Motor neuron (in vitro differentiated cells): ENCODE measurements around the gene LRMDA. TPM values are rescaled to one million over a fixed set of nuclear protein-coding genes. Genes with fewer than 3 reads are reported as not detected.
A peak's percentile ranks its signal among the peaks of the same experiment; 100 is the strongest.

ENCODE experiments used
- ATAC-seq, 8 experiments: fragments of 200-7000 bp; cut with Tn5 transposase; replicated peaks in 6 of 8; 2 replicates each; pipeline ENCODE4 v1.8.0; 2021; ENCODE audit warnings: mild to moderate bottlenecking in 8 of 8, moderate library complexity in 8 of 8
- H3K27ac ChIP-seq, 2 donors: fragments of 250-450 bp; sonication (Bioruptor Pico); 2 replicates each; pipeline ENCODE4 v1.9.0; 2021; ENCODE audit warnings: antibody characterized with exemption in 2 of 2, mild to moderate bottlenecking in 2 of 2, moderate library complexity in 1 of 2
- H3K4me1 ChIP-seq, 2 donors: fragments of 250-450 bp; sonication (Bioruptor Pico); replicated peaks in 1 of 2; 2 replicates each; pipeline ENCODE4 v1.6.1; 2021; ENCODE audit warnings: antibody characterized with exemption in 2 of 2, mild to moderate bottlenecking in 2 of 2, moderate library complexity in 1 of 2
- H3K4me3 ChIP-seq, 5 donors: fragments of 250-450 bp; sonication (Bioruptor Pico); 2 replicates each; pipeline ENCODE4 v1.9.0; 2021; ENCODE audit warnings: antibody characterized with exemption in 5 of 5, mild to moderate bottlenecking in 5 of 5, moderate library complexity in 4 of 5
- WGBS, 10 experiments: fragments of 450-650 bp; shearing (Covaris generic); methylation state at CpG; one replicate each; pipeline ENCODE4 v1.0.0; 2022; 5-methylcytosine and 5-hydroxymethylcytosine counted together
- in situ Hi-C, 9 experiments: fragments of 400-800 bp; cut with MboI; loops; one replicate each; pipeline ENCODE4 v1.15.0; 2021; ENCODE audit warnings: low sequenced_read_pairs in 9 of 9, low pct_unique_long_range_greater_than_20kb in 2 of 9; ENCODE audit not compliant: unreplicated experiment in 9 of 9
- total RNA-seq, 8 experiments: library from RNA; unstranded; fragments of 300-600 nt; gene quantifications; 2 replicates each; pipeline versions ENCODE4 v1.2.3 to v1.2.4, GENCODE V29; 2022

Gene LRMDA
- total RNA-seq, 8 experiments from 2014 or later, result 0.85 to 5.4 (median 2.2) TPM; not detected in 1

DNA sequence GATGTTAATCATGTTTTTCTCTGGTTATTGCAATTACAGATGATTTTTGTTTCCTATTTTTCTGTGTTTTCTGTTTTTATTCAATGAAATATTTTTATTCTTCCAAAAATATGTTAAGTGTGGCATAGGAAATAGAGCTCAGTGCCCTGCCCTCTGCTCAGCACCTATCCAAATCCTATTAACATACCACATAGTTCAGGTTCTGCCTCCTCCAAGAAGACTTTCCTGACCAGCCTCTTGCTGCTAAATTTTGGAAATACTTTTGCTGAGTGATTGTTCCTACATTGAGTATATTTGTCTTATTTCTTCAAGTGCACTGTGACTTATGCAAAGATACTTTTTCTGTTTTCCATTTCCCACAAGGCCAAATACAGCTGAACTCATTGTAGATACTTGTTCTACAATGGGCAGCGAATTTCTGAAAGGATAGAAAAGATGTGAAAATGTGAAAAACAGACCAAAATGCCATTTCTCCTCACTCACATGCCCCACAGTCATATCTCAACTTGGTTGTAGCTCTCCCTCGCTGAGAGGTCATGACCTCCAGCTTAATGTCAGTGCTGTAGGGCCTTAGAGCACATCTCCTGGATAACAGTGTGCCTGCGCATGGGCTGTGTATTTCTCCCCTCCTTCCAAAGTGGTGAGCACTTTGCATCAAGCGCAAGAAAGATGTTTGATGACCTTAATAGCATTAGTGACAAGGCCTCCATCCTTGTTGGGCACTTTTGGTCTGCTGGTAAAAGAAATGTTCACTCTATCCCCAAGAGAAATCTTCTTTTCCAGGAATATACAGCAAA is 677.3 kb downstream of the LRMDA start:
- in situ Hi-C loops, result loop anchor here in 1 of 9 experiments (25.0 kb wide), 1 partner anchor 179 kb away; no protein-coding TSS in a partner anchor
- peak in 3 of 8 experiments; percentile 14 to 60 (median 56) for ATAC-seq
- 70 to 100% (median 91%) methylated on average over 1 to 4 of the region's 4 CpGs; no CpG with 5 or more reads in 2 of the 10 experiments for WGBS, 10 experiments
- Histone ChIP-seq H3K27ac (no peak overlapping the region), H3K4me3 (no peak overlapping the region), H3K4me1 (peaks cover 29 to 35% of the 10 kb centered on the region in 2 donors)

DNA sequence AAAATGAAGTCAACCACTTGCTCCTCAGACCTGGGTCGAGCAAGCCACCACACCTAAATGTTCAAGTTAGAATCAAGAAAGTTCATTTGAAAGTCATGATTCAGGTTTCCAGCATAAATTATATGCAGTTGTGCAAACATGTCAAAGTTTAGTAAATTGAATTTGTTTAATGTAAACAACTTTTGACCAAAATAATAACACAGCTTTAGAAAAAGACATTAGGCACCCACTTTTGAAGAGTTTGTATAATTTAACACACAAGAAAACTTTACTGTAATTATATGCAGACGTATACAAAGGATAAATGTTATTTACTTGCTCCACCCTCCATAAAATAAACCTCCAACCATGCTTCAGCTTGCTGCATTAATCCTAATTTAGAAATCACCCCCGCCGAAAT is 680.0 kb downstream of the LRMDA start:
- WGBS, 10 experiments, result 48 to 100% (median 100%) methylated on average over 1 to 4 of the region's 4 CpGs; no CpG with 5 or more reads in 3 of the 10 experiments
- Histone ChIP-seq H3K4me3 (no peak overlapping the region), H3K27ac (no peak overlapping the region), H3K4me1 (peaks cover 45 to 55% of the 10 kb centered on the region in 2 donors)
- in situ Hi-C loops, result loop anchor here in 1 of 9 experiments (25.0 kb wide), 1 partner anchor 176 kb away; no protein-coding TSS in a partner anchor
- ATAC-seq, result no peak

DNA sequence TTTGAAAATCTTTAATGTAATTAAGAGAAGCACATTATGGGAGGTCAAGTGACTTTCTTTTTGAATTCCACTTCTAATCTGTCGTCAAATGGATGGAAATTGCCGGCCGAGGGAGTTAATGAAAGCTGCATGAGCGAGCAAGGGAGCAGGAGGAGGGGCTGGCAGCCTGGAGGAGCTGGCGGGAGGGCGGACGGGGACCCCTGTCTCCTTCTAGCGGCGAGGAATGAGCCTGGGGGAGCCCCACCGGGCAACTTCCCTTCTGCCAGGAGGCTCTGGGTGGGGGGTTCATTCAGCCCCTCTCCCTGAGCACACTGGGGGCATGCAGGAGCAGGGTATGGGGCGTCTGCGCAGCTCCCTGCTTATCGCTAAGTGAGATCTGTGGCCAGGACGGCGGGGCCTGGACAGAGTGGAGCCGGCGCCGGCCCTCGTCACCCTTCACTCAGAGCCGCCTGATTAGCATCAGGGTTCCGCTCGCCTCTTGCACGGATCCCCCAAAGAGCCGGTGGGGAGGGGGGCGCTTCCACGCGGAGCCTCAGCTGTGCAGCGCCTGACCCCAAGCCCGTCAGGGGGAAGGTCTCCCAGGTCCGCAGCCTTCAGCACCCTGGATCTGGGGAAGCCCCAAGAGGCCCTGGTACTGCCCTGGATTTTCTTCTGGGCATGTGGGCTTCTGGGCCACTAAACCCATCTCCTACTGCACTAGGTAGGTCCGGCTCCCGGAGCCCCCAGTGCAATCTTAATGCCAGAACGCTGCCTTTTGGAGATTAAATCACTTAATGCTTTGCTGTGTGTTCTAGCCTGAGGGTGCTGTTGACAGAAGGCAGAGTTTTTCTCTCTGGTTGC is 680.8 kb downstream of the LRMDA start:
- H3K27ac ChIP-seq, result no peak overlapping the region
- ATAC-seq, result peak in 1 of 8 experiments; percentile 71
- peaks cover 37 to 47% of the 10 kb centered on the region in 2 donors for H3K4me1 ChIP-seq
- no peak overlapping the region for H3K4me3 ChIP-seq
- 20 to 100% (median 73%) methylated on average over 1 to 8 of the region's 33 CpGs; no CpG with 5 or more reads in 2 of the 10 experiments for WGBS, 10 experiments
- in situ Hi-C loops, result loop anchor here in 1 of 9 experiments (25.0 kb wide), 1 partner anchor 175 kb away; no protein-coding TSS in a partner anchor

DNA sequence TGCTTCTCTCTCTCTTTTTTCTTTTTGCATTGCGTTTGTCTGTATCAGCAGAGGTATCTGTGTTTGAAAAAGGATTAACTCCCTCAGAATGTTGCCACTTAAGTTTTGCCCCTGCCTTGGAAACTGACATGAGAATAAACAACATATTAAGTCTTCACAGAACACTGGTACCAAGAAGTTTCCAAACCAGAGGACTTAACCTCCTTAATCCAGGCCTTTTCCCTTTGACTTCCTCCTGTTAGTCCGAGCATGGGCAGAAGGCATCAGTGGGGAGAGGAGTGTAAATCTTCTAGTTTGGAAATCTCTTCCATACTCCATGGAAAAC is 681.4 kb downstream of the LRMDA start:
- 50 to 100% (median 90%) methylated on average over 1 of the region's 2 CpGs; no CpG with 5 or more reads in 2 of the 10 experiments for WGBS, 10 experiments
- no peak overlapping the region for H3K27ac ChIP-seq
- no peak for ATAC-seq
- in situ Hi-C loops, result loop anchor here in 1 of 9 experiments (25.0 kb wide), 1 partner anchor 175 kb away; no protein-coding TSS in a partner anchor
- H3K4me1 ChIP-seq, result peaks cover 31 to 43% of the 10 kb centered on the region in 2 donors
- H3K4me3 ChIP-seq, result no peak overlapping the region

DNA sequence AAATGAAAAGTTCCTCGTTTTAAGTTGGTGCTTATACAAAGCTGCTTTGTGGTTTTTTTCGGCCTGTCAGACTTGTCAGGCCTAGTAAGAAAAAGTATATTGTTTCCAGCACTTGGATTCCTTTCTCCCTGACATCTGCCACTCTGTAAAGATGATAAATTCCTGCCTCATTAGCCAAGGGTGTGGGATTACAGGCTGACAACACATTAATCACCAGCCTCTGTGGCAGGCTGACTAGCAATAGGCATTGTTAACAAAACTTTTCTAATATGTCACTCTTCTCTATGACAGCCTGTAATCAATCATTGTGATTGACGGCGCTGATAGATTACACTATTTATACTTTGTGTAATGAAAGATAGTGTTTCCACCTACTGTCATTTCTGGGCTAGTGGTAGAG is 682.5 kb downstream of the LRMDA start:
- peak in 1 of 8 experiments; percentile 33 for ATAC-seq
- Histone ChIP-seq H3K4me3 (no peak overlapping the region), H3K4me1 (peaks cover 31 to 38% of the 10 kb centered on the region in 2 donors), H3K27ac (no peak overlapping the region)
- WGBS, 10 experiments, result 20 to 84% (median 52%) methylated on average over 1 to 4 of the region's 4 CpGs; no CpG with 5 or more reads in 2 of the 10 experiments
- in situ Hi-C loops, result loop anchor here in 1 of 9 experiments (25.0 kb wide), 1 partner anchor 173 kb away; no protein-coding TSS in a partner anchor

DNA sequence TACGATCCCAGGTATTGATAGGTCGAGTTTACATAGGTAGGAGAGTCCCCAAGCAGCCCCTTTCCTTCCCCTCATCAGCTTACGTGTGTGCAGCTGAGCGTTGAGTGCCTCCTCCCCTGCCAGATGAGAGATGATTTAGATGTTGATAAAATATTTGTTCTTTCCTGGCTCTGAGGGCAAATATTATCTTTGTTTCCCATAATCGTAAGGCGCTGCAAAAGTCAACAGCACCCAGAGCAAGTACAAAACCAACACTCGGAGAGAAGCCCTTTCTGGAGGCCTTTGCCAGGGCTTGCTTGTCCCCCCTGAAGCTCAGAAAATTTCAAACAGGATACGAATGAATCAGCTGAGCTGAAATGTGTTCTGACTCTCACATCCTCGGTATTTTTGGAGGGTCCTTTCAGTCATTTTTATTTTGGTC is 683.2 kb downstream of the LRMDA start:
- 50 to 100% (median 85%) methylated on average over 1 to 8 of the region's 9 CpGs; no CpG with 5 or more reads in 1 of the 10 experiments for WGBS, 10 experiments
- H3K27ac ChIP-seq, result no peak overlapping the region
- ATAC-seq, result peak in 1 of 8 experiments; percentile 43
- in situ Hi-C loops, result loop anchor here in 1 of 9 experiments (25.0 kb wide), 1 partner anchor 173 kb away; no protein-coding TSS in a partner anchor
- peaks cover 28 to 38% of the 10 kb centered on the region in 2 donors for H3K4me1 ChIP-seq
- H3K4me3 ChIP-seq, result no peak overlapping the region

DNA sequence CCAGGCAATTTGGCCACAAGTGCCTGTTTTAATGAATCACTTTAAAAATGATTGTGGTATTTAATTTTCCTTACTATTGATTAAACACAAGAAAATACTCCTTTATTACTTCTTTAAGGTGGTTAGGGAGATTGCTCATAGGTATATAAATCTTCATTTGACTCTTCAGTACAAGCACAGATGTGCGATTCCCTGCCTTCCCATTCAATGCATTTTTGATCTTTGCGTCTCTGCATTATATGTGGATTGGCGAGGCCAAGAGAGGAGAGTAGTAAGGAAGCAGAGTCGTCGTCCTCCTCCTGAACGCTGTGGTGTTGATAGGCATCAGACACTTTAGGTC is 683.7 kb downstream of the LRMDA start:
- Histone ChIP-seq H3K27ac (no peak overlapping the region), H3K4me3 (no peak overlapping the region), H3K4me1 (peaks cover 27 to 34% of the 10 kb centered on the region in 2 donors)
- in situ Hi-C loops, result loop anchor here in 1 of 9 experiments (25.0 kb wide), 1 partner anchor 172 kb away; no protein-coding TSS in a partner anchor
- peak in 1 of 8 experiments; percentile 37 for ATAC-seq
- WGBS, 10 experiments, result 44 to 97% (median 72%) methylated on average over 2 to 6 of the region's 6 CpGs; no CpG with 5 or more reads in 3 of the 10 experiments

DNA sequence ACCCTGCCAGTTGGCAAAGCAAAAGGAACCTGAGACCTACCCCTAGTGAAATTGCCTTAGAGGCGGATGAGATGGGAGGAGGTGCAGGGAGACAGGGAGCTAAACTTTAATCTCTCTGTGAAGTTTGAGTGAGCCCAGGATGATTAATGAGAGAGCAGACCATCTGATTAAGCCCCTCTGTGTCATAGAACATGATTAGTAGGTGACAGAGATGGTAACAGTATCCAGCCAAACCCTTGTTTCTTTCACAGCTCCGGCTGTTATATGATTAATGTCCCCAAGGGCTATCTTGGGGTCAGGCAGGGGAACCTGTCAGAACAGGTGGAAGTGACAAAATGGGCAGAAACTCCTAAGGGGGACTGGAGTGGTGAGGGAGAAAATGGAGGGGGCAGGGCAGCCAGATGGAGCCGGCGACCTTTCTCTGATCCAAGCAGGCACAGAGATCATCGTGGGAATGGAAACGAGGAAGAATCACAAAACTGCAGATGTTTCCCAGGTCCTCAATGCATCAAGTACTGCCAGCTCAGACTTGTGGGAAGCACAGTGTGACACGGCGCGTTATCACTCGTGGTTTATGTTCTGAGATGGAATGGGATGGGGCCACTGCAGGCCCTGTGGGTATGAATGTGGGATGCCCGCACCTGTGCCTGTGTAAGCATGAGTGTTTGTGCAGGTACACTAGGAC is 684.2 kb downstream of the LRMDA start:
- no peak overlapping the region for H3K4me3 ChIP-seq
- 52 to 95% (median 68%) methylated on average over 1 to 10 of the region's 11 CpGs; no CpG with 5 or more reads in 2 of the 10 experiments for WGBS, 10 experiments
- H3K27ac ChIP-seq, result no peak overlapping the region
- H3K4me1 ChIP-seq, result peaks cover 27 to 34% of the 10 kb centered on the region in 2 donors
- in situ Hi-C loops, result loop anchor here in 1 of 9 experiments (25.0 kb wide), 1 partner anchor 172 kb away; no protein-coding TSS in a partner anchor
- ATAC-seq, result peak in 5 of 8 experiments; percentile 53 to 90 (median 80)

DNA sequence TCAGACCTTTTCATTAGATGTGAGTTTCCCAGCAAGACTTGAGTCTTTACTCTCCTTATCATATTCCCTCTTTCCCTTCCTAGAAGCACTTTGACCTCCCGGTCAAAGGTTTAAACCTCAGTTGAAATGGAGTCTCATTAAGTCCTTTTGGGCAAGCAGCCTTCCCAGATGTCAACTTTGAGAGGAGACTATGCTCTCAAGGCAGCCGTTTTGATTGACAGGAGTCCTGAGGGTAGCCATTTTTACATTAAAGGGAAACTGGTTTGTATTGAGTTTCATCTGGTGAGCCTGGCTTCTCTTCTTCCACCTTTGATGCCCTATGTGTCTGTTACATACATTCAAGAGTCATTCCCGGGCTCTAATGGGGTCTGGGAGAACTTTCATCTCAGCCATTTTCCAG is 685.1 kb downstream of the LRMDA start:
- no peak for ATAC-seq
- Histone ChIP-seq H3K27ac (no peak overlapping the region), H3K4me3 (no peak overlapping the region), H3K4me1 (peaks cover 27 to 34% of the 10 kb centered on the region in 2 donors)
- in situ Hi-C loops, result loop anchor here in 1 of 9 experiments (25.0 kb wide), 1 partner anchor 171 kb away; no protein-coding TSS in a partner anchor
- 50 to 100% (median 88%) methylated on average over 1 to 3 of the region's 3 CpGs; no CpG with 5 or more reads in 5 of the 10 experiments for WGBS, 10 experiments

DNA sequence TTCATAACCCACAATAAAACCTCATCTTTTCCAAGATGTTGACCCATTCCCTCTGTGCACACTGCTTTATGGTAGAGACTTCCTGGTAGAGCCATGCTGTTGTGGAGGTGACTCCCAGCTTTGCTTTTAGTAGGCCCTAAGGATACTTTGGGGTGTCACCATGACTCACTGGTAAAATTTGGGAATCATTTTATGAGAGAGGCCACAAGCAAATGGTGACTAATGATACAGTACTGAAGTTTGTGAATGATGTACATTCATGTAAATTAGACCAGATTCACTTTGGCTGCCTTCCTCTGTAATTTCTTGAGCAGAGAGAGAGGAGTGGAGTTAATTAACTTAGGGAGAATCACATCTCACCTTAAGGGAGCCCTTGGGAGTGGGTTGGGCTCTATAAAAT is 686.5 kb downstream of the LRMDA start:
- in situ Hi-C loops, result loop anchor here in 1 of 9 experiments (25.0 kb wide), 1 partner anchor 169 kb away; no protein-coding TSS in a partner anchor
- peak in 3 of 8 experiments; percentile 44 to 89 (median 83) for ATAC-seq
- H3K4me3 ChIP-seq, result no peak overlapping the region
- peaks cover 27 to 34% of the 10 kb centered on the region in 2 donors for H3K4me1 ChIP-seq
- no peak overlapping the region for H3K27ac ChIP-seq

DNA sequence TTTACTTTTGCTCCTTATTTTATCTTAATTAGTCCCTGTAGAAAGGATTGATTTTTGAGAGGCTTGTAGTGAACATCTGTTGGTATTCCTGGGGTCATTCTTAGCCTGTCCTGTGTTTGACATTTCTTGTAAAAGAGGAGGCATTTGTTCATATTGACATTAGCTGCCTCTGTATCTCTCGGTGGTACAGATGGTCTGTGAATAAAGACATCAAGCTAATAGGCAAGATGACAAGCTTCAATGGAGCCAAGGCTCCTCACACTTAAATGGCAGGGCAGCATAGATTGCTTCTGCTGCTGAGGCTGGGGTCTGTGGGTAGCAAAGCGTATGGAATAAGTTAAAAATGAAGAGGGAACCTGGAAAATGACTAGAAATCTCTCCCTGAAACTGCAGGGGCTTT is 687.6 kb downstream of the LRMDA start:
- no peak overlapping the region for H3K27ac ChIP-seq
- peaks cover 26% of the 10 kb centered on the region in 2 donors for H3K4me1 ChIP-seq
- 25 to 100% (median 54%) methylated on average over 1 to 2 of the region's 2 CpGs; no CpG with 5 or more reads in 5 of the 10 experiments for WGBS, 10 experiments
- in situ Hi-C loops, result loop anchor here in 1 of 9 experiments (25.0 kb wide), 1 partner anchor 168 kb away; no protein-coding TSS in a partner anchor
- H3K4me3 ChIP-seq, result no peak overlapping the region
- ATAC-seq, result no peak

DNA sequence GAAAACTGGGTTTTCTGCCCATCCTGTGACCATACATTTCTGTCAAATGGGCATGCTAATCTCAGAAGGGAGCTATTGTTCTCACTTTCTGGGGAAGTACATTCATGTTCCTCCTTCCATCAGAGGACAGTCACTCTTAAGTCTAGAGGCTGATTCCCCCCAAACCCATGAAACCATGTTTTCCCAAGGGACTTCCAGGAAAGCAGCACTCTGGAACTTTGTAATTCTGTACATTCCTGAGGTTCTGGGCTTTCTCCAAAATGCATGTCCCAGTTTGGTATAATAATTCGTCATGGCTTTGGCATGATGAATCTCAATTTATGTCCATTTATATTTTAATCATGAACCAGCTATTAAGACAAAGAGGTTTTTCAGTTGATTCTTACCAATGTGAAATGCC is 688.1 kb downstream of the LRMDA start:
- in situ Hi-C loops, result loop anchor here in 1 of 9 experiments (25.0 kb wide), 1 partner anchor 168 kb away; no protein-coding TSS in a partner anchor
- WGBS, 10 experiments, result 14 to 100% (median 100%) methylated on average over 1 of the region's 1 CpG; no CpG with 5 or more reads in 6 of the 10 experiments
- peaks cover 21% of the 10 kb centered on the region in 2 donors for H3K4me1 ChIP-seq
- no peak for ATAC-seq
- no peak overlapping the region for H3K4me3 ChIP-seq
- no peak overlapping the region for H3K27ac ChIP-seq
